T1000 (cell line): Measurements from ENCODE around the gene ICOSLG.
"Not testable (repeated sequence)": the region's sequence is repeated elsewhere in the genome, so short reads cannot be mapped to it uniquely, and the experiment has no call there.

Experiments
- DNase-seq: peaks from one replicate; lab custom pipeline; 2025; ENCODE audit warnings: mixed read lengths; lab: John Stamatoyannopoulos, UW

The ICOSLG gene

GRCh38 chr21:44181506-44181905, 59.2 kb downstream of the ICOSLG start:
- DNase-seq, result not testable (repeated sequence)

- DNase-seq, result not testable (repeated sequence)
Observed at GRCh38 chr21:44176127-44176526, 64.6 kb downstream of the ICOSLG start.

GRCh38 chr21:44175189-44175588, 65.6 kb downstream of the ICOSLG start:
- not testable (repeated sequence) for DNase-seq
